ENCODE results near the gene RYR2.

GRCh38 chr1:237287876-237288521 lies 246.0 kb downstream of the RYR2 start:
- TF ChIP-seq POLR2AphosphoS5 (IDR thresholded peaks at IDR 0.05) (no peak), CTCF (IDR thresholded peaks at IDR 0.05) (no peak)
